OCI-LY1 (cell line): ENCODE data around the gene GUCY1A2.

Experiments
- EZH2 ChIP-seq: fragments of 200-600 bp; sonication (generic), shearing (Covaris generic); IDR thresholded peaks from 2 replicates; pipeline ENCODE4 v1.8.0; 2017; ENCODE audit warnings: borderline replicate concordance, mixed run types, mild to moderate bottlenecking, antibody characterized with exemption, low read length, moderate library complexity, mixed read lengths
- TF ChIP-seq, protein P1 (sequence below): fragments of 200-600 bp; sonication (generic), shearing (Covaris generic); IDR thresholded peaks from 2 replicates; pipeline ENCODE4 v1.5.1; 2017; ENCODE audit warnings: mild to moderate bottlenecking, antibody characterized with exemption, low read length, moderate library complexity, mixed read lengths

DNA sequence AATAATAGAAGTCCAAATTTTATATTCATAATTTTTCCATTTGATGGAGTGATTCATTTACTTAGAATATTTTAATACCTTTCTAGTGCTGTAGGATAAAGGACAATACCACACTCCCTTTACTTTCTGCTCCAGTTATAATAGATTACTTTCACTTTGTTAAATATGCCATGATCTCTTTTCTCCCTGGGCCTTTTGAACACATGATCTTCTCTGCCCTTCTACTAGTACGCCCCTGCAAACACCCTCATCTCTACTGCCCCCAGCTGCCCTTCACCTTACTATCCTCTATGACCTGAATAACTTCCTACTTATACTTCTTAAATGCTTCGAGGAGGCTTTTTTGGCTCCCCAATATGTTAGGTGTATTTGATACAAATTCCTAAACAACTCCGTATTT lies 177.3 kb downstream of the GUCY1A2 start:
- TF ChIP-seq, protein P1, sequence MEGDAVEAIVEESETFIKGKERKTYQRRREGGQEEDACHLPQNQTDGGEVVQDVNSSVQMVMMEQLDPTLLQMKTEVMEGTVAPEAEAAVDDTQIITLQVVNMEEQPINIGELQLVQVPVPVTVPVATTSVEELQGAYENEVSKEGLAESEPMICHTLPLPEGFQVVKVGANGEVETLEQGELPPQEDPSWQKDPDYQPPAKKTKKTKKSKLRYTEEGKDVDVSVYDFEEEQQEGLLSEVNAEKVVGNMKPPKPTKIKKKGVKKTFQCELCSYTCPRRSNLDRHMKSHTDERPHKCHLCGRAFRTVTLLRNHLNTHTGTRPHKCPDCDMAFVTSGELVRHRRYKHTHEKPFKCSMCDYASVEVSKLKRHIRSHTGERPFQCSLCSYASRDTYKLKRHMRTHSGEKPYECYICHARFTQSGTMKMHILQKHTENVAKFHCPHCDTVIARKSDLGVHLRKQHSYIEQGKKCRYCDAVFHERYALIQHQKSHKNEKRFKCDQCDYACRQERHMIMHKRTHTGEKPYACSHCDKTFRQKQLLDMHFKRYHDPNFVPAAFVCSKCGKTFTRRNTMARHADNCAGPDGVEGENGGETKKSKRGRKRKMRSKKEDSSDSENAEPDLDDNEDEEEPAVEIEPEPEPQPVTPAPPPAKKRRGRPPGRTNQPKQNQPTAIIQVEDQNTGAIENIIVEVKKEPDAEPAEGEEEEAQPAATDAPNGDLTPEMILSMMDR = no peak
- no peak for TF ChIP-seq EZH2
